HG03175 (cell line): Measurements from ENCODE around the gene OXNAD1.

Experiments used
- ATAC-seq: cut with Tn5 transposase; IDR thresholded peaks from one replicate; pipeline ENCODE4 v1.9.1; 2021; ENCODE audit warnings: mild to moderate bottlenecking, moderate library complexity; ENCODE audit not compliant: unreplicated experiment

Gene OXNAD1

DNA sequence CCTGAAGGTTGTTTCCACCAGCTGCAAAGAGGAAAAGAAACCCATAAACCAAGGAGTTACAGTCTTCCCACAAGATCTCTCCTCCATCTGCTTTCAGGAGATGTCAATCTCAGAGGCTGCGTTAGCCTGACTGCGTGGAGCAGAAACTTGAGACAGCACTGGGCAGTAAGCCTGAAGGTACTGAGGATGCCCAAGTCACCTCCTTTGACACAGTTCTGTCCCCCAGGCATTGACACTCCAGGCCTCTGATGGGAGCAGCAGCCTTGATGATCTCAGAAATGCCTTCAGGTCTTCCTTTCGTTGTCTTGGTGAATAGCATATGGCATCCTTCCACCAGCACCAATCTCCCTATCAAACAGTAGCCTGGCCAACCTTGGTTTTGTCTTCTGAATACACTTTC lies 89.3 kb downstream of the OXNAD1 start:
- no peak for ATAC-seq
